Hematopoietic multipotent progenitor cell (in vitro differentiated cells): ENCODE results near the gene MVB12B. TPM values are rescaled to one million over a fixed set of nuclear protein-coding genes. Genes with fewer than 3 reads are reported as not detected.

ENCODE experiments used
- DNase-seq, 3 donors: peaks; one replicate each; pipeline ENCODE4 v3.0.0-alpha.2; 2011 to 2015; ENCODE audit warnings: low read depth in 2 of 3, low spot score in 2 of 3
- total RNA-seq: library from RNA; depleted of rRNA; stranded (reverse); fragments of >200 nt; gene quantifications from one replicate; pipeline ENCODE4 v1.2.3, GENCODE V29; 2012

MVB12B gene
- total RNA-seq, 1 donor: 8.9 TPM

DNA sequence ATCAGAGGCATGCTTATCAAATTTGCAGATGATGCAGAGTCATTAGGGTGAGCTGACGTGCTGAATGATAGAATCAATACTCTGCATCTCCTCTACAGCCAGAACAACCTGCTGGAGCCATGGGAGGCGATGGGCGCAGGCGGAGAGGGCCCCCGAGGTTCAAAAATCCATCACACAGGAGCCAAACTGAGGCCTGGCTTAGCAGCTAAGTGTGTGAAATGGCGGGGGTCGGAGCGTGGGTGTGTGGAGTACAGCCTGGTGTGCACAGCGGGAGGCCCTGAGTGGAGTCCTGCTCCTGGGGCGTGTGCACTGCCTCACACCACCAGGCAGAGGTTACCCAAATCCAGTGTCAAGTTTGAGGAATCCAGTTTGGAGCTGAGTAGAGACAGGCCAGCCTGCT lies 73.2 kb downstream of the MVB12B start:
- DNase-seq: no peak

- DNase-seq: no peak
Measured at GRCh38 chr9:126400571-126400970, 73.9 kb downstream of the MVB12B start.

GRCh38 chr9:126401107-126401506 lies 74.5 kb downstream of the MVB12B start:
- no peak for DNase-seq

GRCh38 chr9:126401581-126401980 lies 75.0 kb downstream of the MVB12B start:
- no peak for DNase-seq

GRCh38 chr9:126403397-126403796 lies 76.8 kb downstream of the MVB12B start:
- DNase-seq: no peak

DNA sequence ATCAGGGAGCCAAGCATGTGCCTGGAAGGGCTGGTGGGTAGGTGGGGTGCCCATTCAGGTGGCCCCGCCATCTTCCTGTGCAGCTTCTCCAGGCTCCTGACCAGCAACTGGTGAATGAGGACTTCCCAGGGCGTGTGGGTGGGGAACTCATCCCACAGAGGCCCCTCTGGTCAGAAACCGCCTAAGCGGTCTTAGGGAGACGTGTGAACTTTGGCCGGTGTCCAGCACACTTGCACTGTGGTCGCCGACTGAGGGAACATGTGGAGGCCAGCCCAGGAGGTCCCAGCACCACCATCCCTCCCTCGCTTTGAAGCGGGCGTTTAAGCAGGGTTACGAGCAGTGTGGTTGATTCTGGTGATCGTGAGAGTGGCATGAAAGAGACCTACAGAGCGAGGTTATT lies 77.8 kb downstream of the MVB12B start:
- DNase-seq: no peak

DNA sequence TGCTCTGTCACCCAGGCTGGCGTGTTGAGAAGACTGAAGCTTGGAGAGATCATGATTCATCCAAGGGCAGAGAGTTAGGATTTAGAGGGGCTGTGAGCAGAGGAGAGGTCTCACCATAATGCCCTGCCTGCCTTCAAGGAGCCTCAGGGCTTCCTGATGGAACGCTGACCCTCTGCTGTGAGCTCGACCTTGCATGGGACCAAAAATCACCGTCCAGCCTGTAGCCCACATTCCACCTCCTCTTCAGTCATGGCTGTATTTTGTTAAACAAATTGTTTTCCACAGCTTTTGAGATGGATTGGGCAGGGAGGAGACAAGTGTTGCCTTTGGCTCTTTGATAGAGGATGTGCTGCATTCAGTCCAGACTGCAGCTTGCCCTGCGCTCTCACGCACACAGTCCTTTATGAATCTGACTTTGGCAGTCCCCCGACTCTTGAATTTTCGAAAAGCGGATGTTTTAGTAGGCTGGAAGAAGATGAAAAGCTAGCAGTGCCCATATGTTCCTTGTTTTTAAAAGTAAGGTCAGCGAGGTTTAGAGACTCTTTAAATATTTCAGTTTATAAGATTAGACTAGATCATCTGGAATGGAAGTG lies 79.5 kb downstream of the MVB12B start:
- DNase-seq: no peak

DNA sequence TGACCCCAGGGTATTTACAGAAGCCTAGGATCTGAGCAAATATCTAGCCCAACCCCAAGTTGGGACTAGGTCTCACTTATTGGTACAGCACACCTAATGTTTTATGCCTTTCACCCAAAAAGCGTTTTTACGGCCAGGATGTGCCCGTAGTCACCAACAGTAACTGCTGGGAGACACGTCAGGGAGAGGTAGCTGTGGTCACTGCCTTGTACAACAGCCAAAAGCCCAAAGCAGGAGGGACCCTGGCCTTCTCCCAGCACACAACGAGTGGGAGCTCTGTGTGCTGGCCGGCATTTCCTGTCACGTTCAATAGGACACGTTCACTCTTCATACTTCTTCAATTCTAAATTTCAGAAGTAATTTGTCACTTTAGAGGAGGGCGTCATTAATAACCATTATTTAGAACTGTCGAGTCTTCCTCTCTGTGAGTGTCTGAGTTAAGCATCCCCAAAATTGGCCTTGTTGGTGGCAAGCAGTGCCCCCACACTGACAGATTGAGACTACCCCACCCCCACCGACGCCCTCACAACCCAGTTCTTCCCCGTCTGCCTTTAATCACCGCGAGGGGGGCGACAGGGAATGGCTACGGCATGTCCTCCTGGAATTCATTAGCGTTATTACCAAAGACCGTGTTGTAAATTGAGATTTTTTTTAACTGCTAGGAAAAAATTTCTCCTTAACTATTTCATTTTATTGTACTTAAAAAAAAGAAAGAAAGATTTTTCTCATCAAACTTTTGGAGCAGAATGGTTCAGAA lies 80.7 kb downstream of the MVB12B start:
- no peak for DNase-seq

- no peak for DNase-seq
Measured at GRCh38 chr9:126408004-126408403, 81.4 kb downstream of the MVB12B start.

- no peak for DNase-seq
Measured at GRCh38 chr9:126410229-126410628, 83.6 kb downstream of the MVB12B start.

- DNase-seq: peak in 1 of 3 donors; percentile 34
Measured at GRCh38 chr9:126411225-126411947, 84.8 kb downstream of the MVB12B start.

DNA sequence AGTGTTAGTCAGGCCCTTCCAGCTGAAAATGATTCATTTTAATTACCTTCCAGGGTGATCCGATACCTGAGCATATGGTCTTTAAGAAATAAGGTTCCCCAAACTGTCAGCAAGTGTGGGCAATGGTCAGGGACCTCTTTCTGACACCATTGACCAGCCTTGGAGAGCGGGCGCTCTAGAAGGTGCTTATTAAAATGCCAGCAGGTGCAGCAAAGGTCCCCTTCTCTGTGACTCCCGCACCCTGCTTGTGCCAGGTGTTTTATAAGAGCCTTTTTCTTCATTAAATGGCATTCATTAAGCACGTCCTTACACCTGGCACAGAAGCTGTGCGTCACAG lies 85.3 kb downstream of the MVB12B start:
- no peak for DNase-seq

- DNase-seq: no peak
Measured at GRCh38 chr9:126412905-126413304, 86.3 kb downstream of the MVB12B start.

DNA sequence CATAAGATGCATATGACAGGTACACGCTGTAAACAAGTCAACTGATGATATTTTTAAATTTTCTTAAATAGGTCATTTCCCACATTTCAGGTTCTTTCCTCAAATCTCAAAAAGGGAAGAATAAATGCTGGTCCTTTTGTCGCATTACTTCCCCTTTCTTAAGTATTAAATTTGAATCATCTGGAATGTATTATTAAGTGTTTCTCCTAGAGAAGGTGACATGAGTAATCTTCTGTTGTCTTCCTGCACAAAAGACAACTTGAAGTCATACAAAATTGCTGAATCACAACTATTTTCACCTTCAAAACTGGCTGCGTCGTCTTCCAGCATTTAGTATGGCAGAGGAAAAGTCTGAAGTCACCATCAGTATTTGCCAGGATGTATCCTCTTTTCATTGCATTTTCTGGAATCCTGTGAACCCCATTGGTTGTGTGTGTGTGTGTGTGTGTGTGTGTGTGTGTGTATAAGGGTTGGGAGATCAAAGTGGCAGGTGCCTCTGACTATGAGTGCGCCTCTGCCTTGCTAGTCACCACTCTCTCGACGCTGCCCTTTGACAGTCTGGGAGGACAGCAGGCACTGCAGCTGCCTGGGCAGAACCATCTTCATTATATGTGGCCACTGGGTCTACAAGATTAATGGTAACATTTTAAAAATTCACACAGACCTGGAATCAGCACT lies 86.9 kb downstream of the MVB12B start:
- peak in 1 of 3 donors; percentile 13 for DNase-seq

- no peak for DNase-seq
Measured at GRCh38 chr9:126415741-126416370, 89.2 kb downstream of the MVB12B start.

DNA sequence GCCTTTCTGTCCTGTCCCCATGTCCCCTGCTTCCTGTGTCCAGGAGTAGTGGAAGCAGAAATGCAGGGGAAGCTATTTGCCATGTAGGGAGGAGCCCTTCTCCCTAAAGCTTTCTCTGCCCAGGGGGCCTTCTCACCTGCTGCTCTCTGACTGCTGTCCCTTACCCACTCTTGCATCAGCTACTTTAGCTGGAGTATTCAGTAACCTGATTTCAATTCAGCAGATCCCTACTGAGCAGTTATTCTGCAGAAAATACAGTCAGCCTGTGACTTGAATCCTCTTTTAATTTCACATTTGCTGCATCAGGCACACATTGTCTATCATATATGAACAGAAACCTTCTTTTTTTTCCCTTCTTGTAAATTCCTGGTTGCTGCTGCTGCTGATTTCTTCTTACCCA lies 90.4 kb downstream of the MVB12B start:
- no peak for DNase-seq

- no peak for DNase-seq
Measured at GRCh38 chr9:126417684-126418083, 91.1 kb downstream of the MVB12B start.

DNA sequence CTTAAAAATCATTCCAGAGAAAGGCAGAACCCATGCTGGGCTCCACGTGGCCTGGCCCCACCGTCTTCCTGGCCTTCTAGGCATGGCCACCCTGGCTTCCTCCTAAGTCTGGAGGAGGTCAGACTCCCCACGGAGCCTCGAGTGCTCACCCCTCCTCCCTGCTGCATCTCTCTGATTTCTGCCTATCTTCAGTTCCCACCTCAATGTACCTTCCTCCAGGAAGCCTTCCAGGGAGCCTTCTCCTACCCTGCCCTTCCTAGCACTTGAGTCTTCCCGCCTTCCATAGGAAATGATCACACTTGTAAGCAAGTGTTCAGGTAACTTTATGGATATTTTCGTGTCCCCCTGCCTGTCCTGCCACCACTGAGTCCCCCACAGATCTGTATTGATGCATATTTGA lies 92.0 kb downstream of the MVB12B start:
- DNase-seq: no peak

GRCh38 chr9:126419475-126419874 lies 92.8 kb downstream of the MVB12B start:
- no peak for DNase-seq

GRCh38 chr9:126420135-126420534 lies 93.5 kb downstream of the MVB12B start:
- DNase-seq: no peak
